Sigmoid colon (tissue), 3 donors: ENCODE results near the gene SLC25A13.

ENCODE experiments used
- POLR2A ChIP-seq, 2 donors: fragments of 450-650 bp; IDR thresholded peaks; one replicate each; pipeline ENCODE4 v1.6.1; 2016; ENCODE audit warnings: antibody characterized with exemption in 2 of 2, mild to moderate bottlenecking in 2 of 2, moderate library complexity in 2 of 2
- TF ChIP-seq, protein P1 (sequence below), 4 experiments: fragments of 450-650 bp in 3 of 4; fragments of 200-600 bp in 1 of 4; IDR thresholded peaks; one replicate each; pipeline ENCODE4 v1.5.1; 2016 to 2019; ENCODE audit warnings: antibody characterized with exemption in 4 of 4, mild to moderate bottlenecking in 3 of 4, moderate library complexity in 2 of 4

DNA sequence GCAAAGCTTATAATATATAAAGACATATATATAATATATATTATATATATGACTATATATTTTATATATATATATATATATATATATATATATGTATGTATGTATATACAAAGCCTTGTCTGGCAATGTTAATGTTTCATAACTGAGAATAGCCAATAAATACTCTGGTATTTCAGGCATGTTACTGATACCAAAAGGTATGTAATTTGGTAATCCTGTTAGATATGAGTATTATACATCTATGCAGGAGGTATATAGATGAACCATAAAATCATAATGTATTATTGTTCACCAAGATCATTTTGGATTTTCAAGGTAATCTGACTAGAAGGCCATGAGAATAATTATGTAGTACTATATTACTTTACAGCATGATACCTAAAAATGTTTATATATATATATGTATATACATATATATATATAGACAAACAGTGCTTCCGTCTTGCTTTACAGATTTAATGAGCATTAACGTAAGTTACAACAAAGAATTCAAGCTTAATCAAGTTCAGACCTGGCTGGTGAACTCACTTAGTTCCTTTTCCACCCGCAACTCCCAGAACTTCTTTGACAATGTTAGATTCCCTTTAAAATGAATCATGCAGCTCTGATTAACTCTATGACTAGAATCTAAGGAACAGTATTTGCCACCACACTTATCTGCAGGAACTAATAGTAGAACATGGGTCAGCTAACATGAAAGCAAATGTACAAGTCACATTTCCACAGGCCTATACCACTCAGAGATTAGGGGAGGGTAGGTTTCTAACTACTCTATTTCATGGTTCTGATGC is 82.7 kb downstream of the SLC25A13 start:
- TF ChIP-seq, protein P1, sequence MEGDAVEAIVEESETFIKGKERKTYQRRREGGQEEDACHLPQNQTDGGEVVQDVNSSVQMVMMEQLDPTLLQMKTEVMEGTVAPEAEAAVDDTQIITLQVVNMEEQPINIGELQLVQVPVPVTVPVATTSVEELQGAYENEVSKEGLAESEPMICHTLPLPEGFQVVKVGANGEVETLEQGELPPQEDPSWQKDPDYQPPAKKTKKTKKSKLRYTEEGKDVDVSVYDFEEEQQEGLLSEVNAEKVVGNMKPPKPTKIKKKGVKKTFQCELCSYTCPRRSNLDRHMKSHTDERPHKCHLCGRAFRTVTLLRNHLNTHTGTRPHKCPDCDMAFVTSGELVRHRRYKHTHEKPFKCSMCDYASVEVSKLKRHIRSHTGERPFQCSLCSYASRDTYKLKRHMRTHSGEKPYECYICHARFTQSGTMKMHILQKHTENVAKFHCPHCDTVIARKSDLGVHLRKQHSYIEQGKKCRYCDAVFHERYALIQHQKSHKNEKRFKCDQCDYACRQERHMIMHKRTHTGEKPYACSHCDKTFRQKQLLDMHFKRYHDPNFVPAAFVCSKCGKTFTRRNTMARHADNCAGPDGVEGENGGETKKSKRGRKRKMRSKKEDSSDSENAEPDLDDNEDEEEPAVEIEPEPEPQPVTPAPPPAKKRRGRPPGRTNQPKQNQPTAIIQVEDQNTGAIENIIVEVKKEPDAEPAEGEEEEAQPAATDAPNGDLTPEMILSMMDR (IDR thresholded peaks at IDR 0.05): no peak
- no peak for TF ChIP-seq POLR2A (IDR thresholded peaks at IDR 0.05)
